ENCODE measurements around the gene OR51F2. TPM values are rescaled to one million over a fixed set of nuclear protein-coding genes. Genes with fewer than 3 reads are reported as not detected.

The OR51F2 gene
- polyA plus RNA-seq, 1 donor from 2014 or later: not detected

GRCh38 chr11:4826425-4826824 is 5.3 kb downstream of the OR51F2 start:
- H2AFZ ChIP-seq (ENCODE audit: low read depth, low read length): no peak overlapping the region
- no peaks in the 10 kb centered on the region for H3K27me3 ChIP-seq (ENCODE audit: insufficient read depth, low read depth, low read length)
- H3K9me2 ChIP-seq (ENCODE audit: insufficient read depth, low read length): no peaks in the 10 kb centered on the region
- TF ChIP-seq CTCF (IDR thresholded peaks at IDR 0.05; ENCODE audit: poor library complexity, severe bottlenecking) (peak; percentile 47), RAD21 (conservative IDR thresholded peaks at IDR 0.05) (peak; percentile 43), POLR2AphosphoS5 (IDR thresholded peaks at IDR 0.05) (no peak)
- H3K27ac ChIP-seq (ENCODE audit: low read length): no peak overlapping the region
- H3K9me3 ChIP-seq (ENCODE audit: low read length): no peaks in the 10 kb centered on the region
- H3K4me3 ChIP-seq (ENCODE audit: low read length): no peak overlapping the region
- no peak overlapping the region for H3K9ac ChIP-seq (ENCODE audit: low read length)
- no peaks in the 10 kb centered on the region for H4K20me1 ChIP-seq (ENCODE audit: insufficient read depth)
- no peaks in the 10 kb centered on the region for H3K36me3 ChIP-seq (ENCODE audit: insufficient read depth, low read length)
- no peak overlapping the region for H3K4me2 ChIP-seq (ENCODE audit: low read length)
- no peaks in the 10 kb centered on the region for H3F3A ChIP-seq (ENCODE audit: insufficient read depth, low read length, poor library complexity, severe bottlenecking)
- no peaks in the 10 kb centered on the region for H3K79me2 ChIP-seq (replicated peaks; ENCODE audit: insufficient read depth, low read length)

- Histone ChIP-seq H3K4me3 (ENCODE audit: low read length) (no peak overlapping the region), H3K9me2 (ENCODE audit: insufficient read depth, low read length) (no peaks in the 10 kb centered on the region), H3F3A (ENCODE audit: insufficient read depth, low read length, poor library complexity, severe bottlenecking) (no peaks in the 10 kb centered on the region), H2AFZ (ENCODE audit: low read depth, low read length) (no peak overlapping the region), H3K79me2 (replicated peaks; ENCODE audit: insufficient read depth, low read length) (no peaks in the 10 kb centered on the region), H3K4me2 (ENCODE audit: low read length) (no peak overlapping the region), H3K9ac (ENCODE audit: low read length) (no peak overlapping the region), H3K27me3 (ENCODE audit: insufficient read depth, low read depth, low read length) (no peaks in the 10 kb centered on the region), H4K20me1 (ENCODE audit: insufficient read depth) (no peaks in the 10 kb centered on the region), H3K27ac (ENCODE audit: low read length) (no peak overlapping the region), H3K36me3 (ENCODE audit: insufficient read depth, low read length) (no peaks in the 10 kb centered on the region), H3K9me3 (ENCODE audit: low read length) (no peaks in the 10 kb centered on the region)
- TF ChIP-seq SMC3 (conservative IDR thresholded peaks at IDR 0.05; ENCODE audit: poor library complexity): no peak
- TF ChIP-seq REST (IDR thresholded peaks at IDR 0.05; ENCODE audit: borderline replicate concordance): no peak
- TF ChIP-seq POLR2AphosphoS5 (IDR thresholded peaks at IDR 0.05): no peak
- TF ChIP-seq MXI1 (conservative IDR thresholded peaks at IDR 0.05; ENCODE audit: poor library complexity, severe bottlenecking): no peak
- no peak for TF ChIP-seq EZH2 (IDR thresholded peaks at IDR 0.05; ENCODE audit: borderline replicate concordance, insufficient read depth, low read length, poor library complexity, severe bottlenecking)
- no peak for TF ChIP-seq RAD21 (conservative IDR thresholded peaks at IDR 0.05)
- no peak for TF ChIP-seq CTCF (IDR thresholded peaks at IDR 0.05; ENCODE audit: poor library complexity, severe bottlenecking)
- TF ChIP-seq TAF1 (IDR thresholded peaks at IDR 0.05; ENCODE audit: low read depth): no peak
- TF ChIP-seq EP300 (conservative IDR thresholded peaks at IDR 0.05; ENCODE audit: poor library complexity, severe bottlenecking): no peak
These were observed 9.2 kb downstream of the OR51F2 start for GRCh38 chr11:4830346-4830745.
